Measurements from ENCODE around the gene ASCC3.

ASCC3 gene

GRCh38 chr6:100573166-100573565 lies 308.0 kb downstream of the ASCC3 start:
- peak; percentile 59 for TF ChIP-seq CTCF (conservative IDR thresholded peaks at IDR 0.05; ENCODE audit: low read depth, low read length)
- H3K4me3 ChIP-seq (ENCODE audit: low read length): no peak overlapping the region
- no peak for DNase-seq (ENCODE audit: low read depth)

- no peak for TF ChIP-seq CTCF (conservative IDR thresholded peaks at IDR 0.05; ENCODE audit: low read depth, low read length)
- no peak for DNase-seq (ENCODE audit: low read depth)
- no peak overlapping the region for H3K4me3 ChIP-seq (ENCODE audit: low read length)
Observed at GRCh38 chr6:100568255-100568654, 312.9 kb downstream of the ASCC3 start.

GRCh38 chr6:100566563-100566962 lies 314.6 kb downstream of the ASCC3 start:
- DNase-seq (ENCODE audit: low read depth): no peak
- no peak overlapping the region for H3K4me3 ChIP-seq (ENCODE audit: low read length)
- no peak for TF ChIP-seq CTCF (conservative IDR thresholded peaks at IDR 0.05; ENCODE audit: low read depth, low read length)

- no peak overlapping the region for H3K4me3 ChIP-seq (ENCODE audit: low read length)
- no peak for DNase-seq (ENCODE audit: low read depth)
- TF ChIP-seq CTCF (conservative IDR thresholded peaks at IDR 0.05; ENCODE audit: low read depth, low read length): no peak
Observed at GRCh38 chr6:100565439-100566104, 315.6 kb downstream of the ASCC3 start.

- no peak overlapping the region for H3K4me3 ChIP-seq (ENCODE audit: low read length)
- no peak for TF ChIP-seq CTCF (conservative IDR thresholded peaks at IDR 0.05; ENCODE audit: low read depth, low read length)
- DNase-seq (ENCODE audit: low read depth): no peak
Observed at GRCh38 chr6:100559859-100560258, 321.3 kb downstream of the ASCC3 start.

GRCh38 chr6:100554228-100554627 lies 326.9 kb downstream of the ASCC3 start:
- TF ChIP-seq CTCF (conservative IDR thresholded peaks at IDR 0.05; ENCODE audit: low read depth, low read length): no peak

GRCh38 chr6:100553243-100553642 lies 327.9 kb downstream of the ASCC3 start:
- no peak overlapping the region for H3K4me3 ChIP-seq (ENCODE audit: low read length)

More at GRCh38 chr6:100554228-100554627, 326.9 kb downstream of the ASCC3 start:
- peak; percentile 19 for DNase-seq (ENCODE audit: low read depth)
- no peak overlapping the region for H3K4me3 ChIP-seq (ENCODE audit: low read length)

More at GRCh38 chr6:100553243-100553642, 327.9 kb downstream of the ASCC3 start:
- no peak for DNase-seq (ENCODE audit: low read depth)
- no peak for TF ChIP-seq CTCF (conservative IDR thresholded peaks at IDR 0.05; ENCODE audit: low read depth, low read length)
